ENCODE measurements around the gene HOXD8. TPM values are rescaled to one million over a fixed set of nuclear protein-coding genes. Genes with fewer than 3 reads are reported as not detected.

The HOXD8 gene
- total RNA-seq, 1 experiment from 2014 or later: 11.7 TPM

GRCh38 chr2:176114120-176114929, 15.2 kb upstream of the HOXD8 start:
- no peak for DNase-seq (ENCODE audit: extremely low read depth, low read depth)

DNA sequence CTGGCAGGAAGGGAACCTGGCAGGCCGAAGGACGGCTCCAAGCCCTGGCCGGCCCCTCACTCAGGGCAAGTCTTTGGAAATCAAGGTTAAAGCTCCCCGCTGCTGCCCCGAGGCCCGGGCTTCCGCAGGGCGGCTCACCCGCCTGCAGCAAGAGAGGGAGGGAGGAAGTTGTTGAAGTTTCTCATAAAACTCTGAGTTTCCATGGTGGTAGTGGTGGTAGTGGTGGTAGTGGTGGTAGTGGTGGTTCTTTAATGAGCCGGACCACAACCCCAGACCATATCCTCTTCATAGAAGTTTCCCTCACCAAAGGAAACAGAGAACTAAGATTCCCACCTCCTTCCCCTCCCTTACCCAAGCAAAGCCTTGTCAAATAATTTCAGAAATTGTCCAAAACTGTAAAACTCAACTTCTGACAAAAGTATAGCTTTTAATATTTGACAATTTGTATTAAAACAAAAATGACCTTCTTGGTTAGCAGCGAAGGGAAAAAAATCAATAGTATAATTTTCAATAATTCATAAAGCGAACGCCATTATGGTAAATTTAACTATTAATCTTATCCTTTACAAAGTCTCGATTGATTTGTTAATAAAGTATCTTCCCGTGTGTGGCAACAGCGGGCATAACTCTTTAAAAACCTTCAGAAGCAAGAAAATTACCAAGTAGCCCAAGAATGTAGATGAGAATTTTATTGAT, 14.4 kb upstream of the HOXD8 start:
- DNase-seq (ENCODE audit: extremely low read depth, low read depth): no peak

DNA sequence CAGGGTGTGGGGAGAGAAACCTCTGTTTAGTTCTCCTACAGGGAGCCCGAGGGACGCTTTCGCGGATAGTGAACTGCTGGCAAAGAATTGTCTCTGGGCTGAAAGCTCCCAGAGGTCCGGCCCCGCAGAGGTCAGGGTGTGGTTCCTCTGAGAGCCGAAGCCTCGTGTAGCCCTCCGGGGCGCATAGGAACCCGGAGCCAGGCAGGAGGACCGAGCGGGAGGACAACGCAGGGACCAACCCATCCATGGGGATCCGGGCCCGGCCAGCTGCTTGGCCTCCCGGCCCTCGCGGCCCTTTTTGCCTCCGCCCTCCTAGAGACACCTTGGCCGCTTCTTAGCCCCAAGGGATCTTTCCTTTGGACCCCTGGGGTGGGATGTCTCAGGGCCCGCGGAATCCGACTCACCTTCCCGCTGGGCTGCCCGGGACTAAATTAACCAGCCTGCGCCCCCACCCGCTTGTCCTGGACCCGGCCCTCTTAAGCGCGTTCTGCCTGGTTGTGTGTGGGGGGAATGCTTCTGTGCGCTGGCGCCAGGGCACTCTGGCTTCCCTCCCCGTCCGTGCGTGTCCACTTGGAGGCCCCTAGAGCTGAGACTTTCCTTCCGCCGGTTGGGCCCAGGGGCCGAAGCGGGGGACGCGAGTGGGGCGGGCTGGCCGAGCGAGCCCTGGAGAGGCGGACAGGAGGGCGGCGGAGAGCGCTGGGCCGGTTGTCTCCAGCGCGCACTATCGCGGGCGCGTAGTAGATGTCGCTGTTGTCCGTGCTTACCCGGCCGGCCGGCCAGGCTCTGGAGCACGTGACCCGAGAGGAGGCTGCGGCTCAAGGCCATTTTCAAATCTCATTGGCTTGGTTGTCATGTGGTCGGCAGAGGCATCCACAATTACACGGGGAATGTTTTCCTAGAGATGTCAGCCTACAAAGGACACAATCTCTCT, 13.4 kb upstream of the HOXD8 start, which contains the start of gene HOXD10:
Gene HOXD10, plus strand, starts transcription at position 896 of the 931 bp plus-strand sequence. CDS start 56 bp downstream, outside the sequence.
- no peak for DNase-seq (ENCODE audit: extremely low read depth, low read depth)

DNA sequence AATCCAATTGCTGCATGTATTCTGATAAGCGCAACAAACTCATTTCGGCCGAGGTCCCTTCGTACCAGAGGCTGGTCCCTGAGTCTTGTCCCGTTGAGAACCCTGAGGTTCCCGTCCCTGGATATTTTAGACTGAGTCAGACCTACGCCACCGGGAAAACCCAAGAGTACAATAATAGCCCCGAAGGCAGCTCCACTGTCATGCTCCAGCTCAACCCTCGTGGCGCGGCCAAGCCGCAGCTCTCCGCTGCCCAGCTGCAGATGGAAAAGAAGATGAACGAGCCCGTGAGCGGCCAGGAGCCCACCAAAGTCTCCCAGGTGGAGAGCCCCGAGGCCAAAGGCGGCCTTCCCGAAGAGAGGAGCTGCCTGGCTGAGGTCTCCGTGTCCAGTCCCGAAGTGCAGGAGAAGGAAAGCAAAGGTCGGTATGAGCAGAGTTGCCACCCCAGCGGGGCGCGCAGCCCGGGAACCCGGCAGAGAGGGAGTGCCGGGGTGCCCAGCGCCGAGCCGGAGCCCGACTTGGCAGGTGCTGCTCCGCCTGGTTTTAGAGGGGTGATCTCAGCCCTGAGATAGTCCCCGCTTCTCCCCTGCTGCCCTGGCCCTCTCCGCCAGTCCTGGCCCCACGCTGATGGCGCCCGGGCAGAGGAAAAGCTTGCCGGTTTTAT, 12.2 kb upstream of the HOXD8 start:
- no peak for DNase-seq (ENCODE audit: extremely low read depth, low read depth)

GRCh38 chr2:176117823-176118371, 11.6 kb upstream of the HOXD8 start:
- no peak for DNase-seq (ENCODE audit: extremely low read depth, low read depth)

GRCh38 chr2:176118601-176119339, 10.7 kb upstream of the HOXD8 start:
- DNase-seq (ENCODE audit: extremely low read depth, low read depth): peak; percentile 72

GRCh38 chr2:176120364-176121189, 8.9 kb upstream of the HOXD8 start:
- DNase-seq (ENCODE audit: extremely low read depth, low read depth): no peak

DNA sequence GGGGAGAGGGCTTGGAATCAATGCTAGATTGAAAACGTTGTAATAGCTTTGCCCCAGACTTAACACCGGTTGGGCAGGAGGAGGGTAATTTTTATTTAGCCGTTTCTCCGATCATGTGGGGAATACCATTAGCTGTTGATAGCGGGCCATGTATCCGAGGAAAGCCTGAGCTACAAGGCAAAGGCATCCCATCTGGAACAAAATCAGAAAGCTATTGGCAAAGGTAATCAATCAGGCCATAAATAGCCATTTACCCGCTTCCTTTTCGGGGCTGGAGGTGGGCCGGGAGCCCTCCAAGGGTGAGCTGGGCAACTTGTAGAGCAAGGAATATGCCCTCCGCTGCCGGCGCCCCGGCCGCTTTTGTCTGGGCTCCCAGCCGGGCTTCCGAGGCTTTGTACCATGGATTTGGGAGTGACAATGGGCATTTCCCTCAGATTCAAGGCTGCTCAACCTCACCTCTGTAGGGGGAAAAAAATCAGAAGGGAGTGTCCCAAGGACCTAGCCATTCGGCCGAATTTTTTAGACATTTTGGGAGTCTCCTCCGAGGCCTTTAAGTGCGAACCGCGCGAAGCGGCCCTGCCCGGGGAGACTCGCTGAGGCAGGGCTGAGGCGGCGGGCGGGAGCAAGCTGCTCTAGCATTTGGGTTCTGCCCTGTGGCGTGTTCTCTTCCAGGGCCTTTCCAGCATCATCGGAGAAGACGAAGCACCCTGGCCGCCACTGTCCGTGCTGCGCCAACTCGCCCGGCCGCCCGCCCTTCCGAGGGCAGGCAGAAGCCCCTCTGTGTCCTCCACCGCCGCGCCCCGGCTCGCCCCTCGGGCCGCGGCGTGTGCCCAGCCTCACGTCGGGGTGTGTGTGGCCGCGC, 8.1 kb upstream of the HOXD8 start:
- no peak for DNase-seq (ENCODE audit: extremely low read depth, low read depth)

- no peak for DNase-seq (ENCODE audit: extremely low read depth, low read depth)
These were observed 7.3 kb upstream of the HOXD8 start for GRCh38 chr2:176122052-176122682.

DNA sequence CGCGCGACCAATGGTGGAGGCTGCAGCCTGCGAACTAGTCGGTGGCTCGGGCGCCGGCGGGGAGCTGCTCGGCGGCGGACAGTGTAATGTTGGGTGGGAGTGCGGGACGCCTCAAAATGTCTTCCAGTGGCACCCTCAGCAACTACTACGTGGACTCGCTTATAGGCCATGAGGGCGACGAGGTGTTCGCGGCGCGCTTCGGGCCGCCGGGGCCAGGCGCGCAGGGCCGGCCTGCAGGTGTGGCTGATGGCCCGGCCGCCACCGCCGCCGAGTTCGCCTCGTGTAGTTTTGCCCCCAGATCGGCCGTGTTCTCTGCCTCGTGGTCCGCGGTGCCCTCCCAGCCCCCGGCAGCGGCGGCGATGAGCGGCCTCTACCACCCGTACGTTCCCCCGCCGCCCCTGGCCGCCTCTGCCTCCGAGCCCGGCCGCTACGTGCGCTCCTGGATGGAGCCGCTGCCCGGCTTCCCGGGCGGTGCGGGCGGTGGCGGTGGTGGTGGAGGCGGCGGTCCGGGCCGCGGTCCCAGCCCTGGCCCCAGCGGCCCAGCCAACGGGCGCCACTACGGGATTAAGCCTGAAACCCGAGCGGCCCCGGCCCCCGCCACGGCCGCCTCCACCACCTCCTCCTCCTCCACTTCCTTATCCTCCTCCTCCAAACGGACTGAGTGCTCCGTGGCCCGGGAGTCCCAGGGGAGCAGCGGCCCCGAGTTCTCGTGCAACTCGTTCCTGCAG, 6.7 kb upstream of the HOXD8 start, which contains the start of gene HOXD9:
Gene HOXD9, plus strand, starts transcription at position 37 of the 728 bp plus-strand sequence. Its CDS starts 50 bp downstream, at position 87.
- no peak for DNase-seq (ENCODE audit: extremely low read depth, low read depth)

DNA sequence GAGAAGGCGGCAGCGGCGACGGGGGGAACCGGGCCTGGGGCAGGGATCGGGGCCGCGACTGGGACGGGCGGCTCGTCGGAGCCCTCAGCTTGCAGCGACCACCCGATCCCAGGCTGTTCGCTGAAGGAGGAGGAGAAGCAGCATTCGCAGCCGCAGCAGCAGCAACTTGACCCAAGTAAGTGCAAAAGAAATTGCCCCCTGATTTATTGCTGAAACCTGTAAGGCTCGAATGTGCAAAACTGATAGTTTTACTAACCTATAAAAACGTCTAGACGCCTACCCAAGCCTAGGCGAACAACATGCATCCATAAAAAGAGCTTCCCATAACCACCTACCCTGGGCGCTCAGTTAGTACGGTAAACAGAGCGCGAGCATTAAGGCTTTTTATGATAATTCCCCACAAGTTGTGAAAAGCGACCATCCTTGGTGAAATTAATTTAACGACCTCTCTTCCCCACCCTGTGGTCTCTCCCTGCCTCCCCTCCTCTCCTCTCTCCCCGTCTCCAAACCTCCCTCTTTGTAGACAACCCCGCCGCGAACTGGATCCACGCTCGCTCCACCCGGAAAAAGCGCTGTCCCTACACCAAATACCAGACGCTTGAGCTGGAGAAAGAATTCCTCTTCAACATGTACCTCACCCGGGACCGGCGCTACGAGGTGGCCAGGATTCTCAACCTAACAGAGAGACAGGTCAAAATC, 5.9 kb upstream of the HOXD8 start:
- DNase-seq (ENCODE audit: extremely low read depth, low read depth): no peak

DNA sequence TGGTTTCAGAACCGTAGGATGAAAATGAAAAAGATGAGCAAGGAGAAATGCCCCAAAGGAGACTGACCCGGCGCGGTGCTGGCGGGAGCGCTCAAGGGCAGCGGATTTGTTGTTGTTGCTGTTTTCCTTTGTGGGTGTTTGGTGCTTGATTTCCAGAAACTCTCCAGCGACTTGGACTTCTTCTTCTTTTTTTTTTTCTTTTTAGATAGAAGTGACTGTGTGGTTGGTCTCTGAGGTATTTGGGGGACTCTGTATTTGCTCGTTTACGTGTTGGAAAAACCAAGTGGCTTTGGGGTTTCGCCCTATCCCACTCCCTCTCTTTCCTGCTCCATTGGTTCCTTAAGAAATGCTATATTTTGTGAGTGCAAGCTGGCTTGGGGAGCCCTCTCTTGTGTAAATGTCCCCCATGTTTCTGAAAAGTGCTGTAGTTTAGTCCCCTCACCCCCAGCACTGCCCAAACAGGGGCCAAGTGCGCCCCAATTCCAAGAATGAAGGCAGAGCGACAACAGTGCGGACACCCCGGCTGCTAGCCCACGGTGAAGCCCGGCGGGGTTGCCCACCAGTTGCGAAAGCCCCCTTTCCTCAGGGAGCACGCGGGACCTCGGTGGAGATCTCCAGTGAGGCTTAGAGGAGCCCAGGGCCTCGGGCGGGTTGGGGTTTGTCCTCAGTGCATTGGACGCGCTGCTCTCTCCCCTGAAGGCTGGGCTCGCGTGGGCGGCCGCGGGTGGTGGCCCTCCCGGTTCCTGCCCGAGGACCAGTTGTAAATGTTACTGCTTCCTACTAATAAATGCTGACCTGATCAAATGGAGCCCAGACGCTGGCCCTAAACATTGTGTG, 5.2 kb upstream of the HOXD8 start:
- no peak for DNase-seq (ENCODE audit: extremely low read depth, low read depth)

GRCh38 chr2:176124947-176125771, 4.3 kb upstream of the HOXD8 start:
- no peak for DNase-seq (ENCODE audit: extremely low read depth, low read depth)

- no peak for DNase-seq (ENCODE audit: extremely low read depth, low read depth)
These were observed 3.8 kb upstream of the HOXD8 start for GRCh38 chr2:176125772-176126054.

Data from NCI-H460 (cell line).